Stimulated activated CD4-positive, alpha-beta T cell treated with anti-CD3 and anti-CD28 coated beads, Interleukin-2, amount 100 ng/mL, for 48 hours (primary cell): ENCODE results near the gene H1-8.

ENCODE experiments used
- DNase-seq, 2 donors: peaks; one replicate each; pipeline ENCODE4 v3.0.0-alpha.2; 2020

H1-8 gene

DNA sequence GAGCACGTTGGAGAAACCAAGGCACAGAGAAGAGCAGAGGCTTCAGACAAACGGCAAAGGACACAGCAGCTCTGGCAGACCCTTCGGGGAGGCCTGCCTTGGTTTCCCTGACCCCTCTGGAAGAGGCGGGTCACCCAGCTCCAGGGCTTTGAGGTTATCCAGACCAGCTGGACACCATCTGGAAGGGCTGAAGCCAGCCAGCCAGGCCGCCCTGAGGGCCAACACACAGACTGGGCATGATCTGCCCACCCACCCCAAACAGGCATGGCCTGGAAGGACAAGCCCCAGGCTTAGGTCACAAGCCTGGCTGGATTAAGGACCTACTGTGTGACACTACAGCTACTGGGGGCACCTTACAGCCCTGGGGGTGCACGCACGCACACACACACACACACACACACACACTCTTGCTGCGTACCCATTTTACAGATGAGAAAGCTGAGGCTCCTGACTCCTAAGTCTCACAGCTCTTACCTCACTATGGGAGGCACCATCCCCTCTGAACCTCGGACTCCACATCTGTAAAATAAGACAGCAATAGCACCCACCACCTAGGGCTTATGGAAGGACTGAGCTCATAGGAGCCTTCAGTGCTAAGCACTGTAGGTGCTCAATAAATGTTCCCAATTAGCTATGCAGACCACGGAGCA lies 52.7 kb downstream of the H1-8 start:
- DNase-seq, result no peak

DNA sequence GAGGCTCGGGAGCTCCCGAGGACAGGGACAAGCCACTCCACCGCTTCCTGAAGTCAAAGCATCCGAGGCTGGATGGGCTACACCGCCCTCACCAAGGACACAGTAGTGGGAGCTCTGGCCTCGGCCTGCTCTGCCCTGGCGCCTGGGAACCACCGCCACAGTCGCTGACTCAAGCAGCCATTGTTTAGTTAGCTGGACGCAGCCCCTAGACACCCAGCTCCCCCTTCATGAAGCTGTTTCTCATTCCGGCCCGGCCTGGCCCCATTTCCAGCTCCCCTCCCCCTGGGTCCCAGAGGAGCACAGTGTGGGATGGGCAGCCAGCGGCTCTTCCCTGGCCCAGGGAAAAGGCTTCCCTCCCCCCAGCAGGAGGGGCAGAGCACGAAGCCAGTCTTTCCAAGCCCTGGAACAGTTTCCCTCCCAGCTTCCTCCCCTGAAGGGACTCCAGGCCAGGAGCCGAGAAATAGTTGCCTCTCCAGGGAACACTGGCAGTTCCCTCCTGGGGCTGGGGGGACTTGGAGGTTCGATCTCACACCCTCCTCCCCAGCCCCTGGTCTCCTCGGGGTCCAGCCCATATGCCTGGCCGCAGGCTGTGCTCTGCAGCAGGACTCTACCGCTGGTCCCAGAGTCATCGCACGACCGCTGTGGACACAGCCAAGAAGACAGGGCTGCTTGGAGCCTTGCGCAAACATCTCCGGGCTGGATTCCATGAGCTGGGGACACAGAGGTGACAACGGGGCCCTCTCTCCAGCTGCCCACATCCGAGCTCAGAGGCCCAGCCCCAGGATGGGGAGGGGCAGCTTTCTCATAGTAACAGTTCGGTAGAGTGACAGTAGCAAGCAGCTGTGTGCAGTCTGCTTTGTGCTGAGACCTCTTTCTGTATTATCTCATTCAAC lies 53.5 kb downstream of the H1-8 start:
- no peak for DNase-seq

DNA sequence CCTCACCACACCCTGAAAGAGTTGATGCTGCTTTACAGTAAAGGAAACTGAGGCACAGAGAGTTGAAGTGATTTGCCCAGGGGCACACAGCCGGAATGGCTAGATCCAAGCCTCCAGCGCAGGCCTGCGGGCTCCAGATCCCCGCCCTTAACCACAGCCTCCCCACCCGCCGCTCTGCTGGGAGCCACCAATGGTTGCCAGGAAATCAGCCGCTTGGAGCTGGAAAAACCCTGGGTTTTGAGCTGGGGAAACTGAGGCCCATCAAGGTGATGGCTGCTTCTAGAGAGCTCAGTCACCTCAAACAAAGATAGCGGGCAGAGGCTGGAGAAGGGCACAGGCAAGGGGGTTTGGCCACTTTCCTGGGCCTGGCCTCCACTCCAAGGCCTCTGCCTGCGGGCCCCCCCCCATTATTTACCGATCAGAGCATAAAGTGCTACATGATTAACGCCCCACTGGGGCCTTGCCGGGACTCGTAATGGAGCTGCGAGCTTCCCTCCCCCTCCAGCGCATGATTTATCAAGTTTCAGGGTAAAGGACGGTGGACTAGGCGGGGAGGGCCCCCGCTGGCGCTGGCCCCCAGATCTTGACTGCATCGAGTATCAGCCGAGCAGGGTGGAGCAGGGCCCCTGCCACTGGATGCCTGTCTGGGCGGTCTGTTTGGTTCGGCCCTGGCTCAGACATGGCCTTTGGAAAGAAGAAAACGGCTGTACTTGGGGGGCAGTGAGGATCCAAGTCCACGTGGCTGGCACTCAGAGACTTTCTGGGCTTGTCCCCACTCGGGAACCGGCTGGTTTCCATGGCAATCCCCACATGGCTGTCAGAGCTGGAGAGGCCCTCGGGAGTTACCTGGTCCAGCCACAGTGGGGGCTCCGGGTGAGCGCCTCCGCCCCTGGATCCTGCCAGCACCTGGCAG lies 54.4 kb downstream of the H1-8 start:
- DNase-seq, result no peak

DNA sequence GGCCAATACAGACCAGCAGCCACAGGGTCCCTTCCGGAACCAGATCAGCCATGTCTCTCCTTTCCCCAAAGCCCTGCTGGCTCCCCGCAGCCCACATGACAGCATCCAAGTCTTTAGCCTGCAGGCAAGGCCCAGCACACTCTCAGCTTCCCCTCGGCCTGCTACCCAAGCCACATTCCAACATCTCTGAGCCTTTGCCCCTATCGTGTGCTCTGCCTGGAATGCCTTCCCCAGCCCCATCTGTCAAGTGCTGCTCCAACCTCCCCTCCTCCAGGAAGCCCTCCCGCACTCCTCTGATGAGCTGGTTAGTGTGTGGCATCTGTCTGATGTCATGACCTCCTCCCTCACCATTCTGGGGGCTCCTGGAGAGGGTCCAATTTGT lies 55.0 kb downstream of the H1-8 start:
- DNase-seq, result no peak

DNA sequence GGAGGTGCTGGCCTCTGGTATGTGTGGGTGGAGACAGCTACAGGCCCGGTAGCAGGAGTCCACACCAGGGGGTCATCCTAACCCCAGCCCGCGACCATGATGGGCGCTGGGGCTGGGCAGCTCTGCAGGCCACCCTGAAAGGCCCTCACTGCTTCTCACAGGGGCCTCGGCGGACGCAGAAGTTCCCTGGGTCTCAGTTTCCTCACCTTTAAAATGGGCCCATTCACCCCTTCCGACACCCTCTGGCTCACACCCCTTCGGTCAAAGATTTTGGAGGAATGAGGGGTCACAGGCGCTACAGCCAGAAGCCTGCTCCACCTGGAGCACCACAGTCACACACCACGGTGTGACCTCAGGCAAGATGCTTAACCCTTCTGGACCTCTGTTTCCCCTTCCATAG lies 55.5 kb downstream of the H1-8 start:
- no peak for DNase-seq

DNA sequence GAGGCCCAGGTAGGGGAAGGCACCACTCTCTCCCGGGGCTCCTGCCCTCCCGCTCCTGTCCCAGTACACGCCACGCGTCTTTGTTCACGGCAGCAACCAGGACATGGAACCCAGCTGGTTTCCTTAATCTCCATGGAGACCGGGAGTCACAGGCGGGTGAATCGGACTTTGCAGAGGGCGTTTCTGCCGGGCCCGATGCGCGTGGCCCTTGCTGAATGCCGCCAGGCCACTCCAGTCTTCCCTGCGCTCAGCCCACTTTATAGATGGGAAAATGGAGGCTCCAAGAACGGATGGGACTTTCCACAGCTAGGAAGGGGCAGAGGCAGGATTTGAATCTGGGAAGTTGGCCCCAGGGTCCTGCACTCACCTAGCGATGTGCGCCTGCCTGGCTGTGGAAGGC lies 56.1 kb downstream of the H1-8 start:
- no peak for DNase-seq

DNA sequence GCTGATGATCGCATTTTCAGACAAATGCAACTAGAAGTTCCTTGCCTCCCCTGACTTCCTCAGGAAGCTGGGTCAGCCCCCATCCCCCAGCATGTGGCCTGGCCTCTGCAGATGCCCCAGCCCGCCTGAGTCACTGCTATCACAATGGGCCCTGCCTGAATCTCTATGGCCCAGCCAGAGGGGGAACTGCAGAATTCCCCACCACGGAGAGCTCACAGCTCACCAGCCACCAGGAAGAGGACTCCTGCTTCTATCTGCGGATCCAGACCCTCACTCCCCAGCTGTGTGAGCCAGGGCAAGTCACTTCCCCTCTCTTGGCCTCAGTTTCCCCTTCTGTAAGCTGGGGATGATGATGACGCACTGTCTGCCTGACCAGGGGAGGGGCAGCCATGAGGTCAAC lies 56.6 kb downstream of the H1-8 start:
- no peak for DNase-seq

DNA sequence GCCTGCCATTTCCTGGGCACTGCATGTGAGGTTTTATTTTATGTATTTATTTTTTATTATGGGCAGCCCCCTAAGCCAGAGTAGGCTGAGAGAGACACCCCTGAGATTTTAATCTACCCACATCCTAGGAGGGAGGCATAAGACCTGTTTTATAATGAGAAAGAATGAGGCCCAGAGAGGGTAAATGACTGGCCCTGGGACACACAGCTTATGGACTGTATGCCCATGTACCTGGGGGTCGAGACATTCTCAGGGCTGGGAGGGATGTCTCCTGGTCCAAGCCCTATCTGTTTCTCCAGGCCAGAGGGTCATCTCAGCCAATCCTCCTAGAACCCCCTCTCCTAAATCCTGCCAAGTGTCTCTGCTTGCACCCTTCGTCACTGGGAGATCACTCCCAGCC lies 57.4 kb downstream of the H1-8 start:
- DNase-seq, result no peak
